Measurements from ENCODE around the gene ARHGAP22. TPM values are rescaled to one million over a fixed set of nuclear protein-coding genes. Genes with fewer than 3 reads are reported as not detected.

ARHGAP22 gene
- total RNA-seq, 1 donor from 2014 or later = 6.2 TPM

DNA sequence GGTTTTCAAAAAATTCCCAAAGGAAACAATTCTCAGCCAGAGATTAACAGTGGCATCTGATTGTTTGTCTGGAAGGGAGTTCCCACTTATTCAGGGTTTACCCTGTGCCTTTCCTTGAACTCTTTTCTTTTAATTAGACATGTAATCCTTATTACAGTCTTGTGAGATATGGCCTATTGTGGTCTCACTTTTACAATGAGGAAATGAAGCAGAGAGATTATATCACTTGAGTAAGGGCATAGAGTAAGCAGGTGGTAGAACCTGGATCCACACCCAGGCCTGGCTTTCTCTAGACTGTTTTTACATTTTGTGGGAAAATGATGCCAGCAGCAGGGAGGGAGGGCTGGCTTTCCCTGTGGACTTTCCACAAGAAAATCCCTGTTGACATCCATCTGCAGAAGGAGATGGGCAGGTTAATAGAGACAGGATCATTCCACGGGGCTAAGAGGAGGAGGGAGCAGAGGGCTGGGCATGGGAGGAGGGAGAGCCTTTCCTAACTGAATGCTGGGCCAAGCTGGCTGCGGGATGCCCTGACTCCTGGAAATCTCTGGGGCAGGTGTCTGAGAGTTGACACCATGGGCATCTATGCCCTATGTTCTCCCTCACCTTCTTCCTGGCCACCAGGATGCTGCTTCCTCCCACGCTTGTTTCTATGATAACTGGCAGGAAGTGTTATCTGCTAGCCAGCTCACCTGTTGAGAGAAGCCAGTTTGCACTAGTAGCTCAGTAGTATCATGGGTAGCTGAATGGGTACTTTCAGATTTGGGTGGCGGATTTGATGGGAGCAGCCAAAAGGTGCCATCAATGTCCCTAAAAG lies 28.7 kb upstream of the ARHGAP22 start:
- TF ChIP-seq CTCF (IDR thresholded peaks at IDR 0.05; ENCODE audit: insufficient read depth, low read depth, low read length) (no peak), EZH2 (IDR thresholded peaks at IDR 0.05; ENCODE audit: insufficient read depth, low read length) (no peak)
- Mint-ChIP-seq H3K27ac (ENCODE audit: unreplicated experiment) (no peak overlapping the region), H3K4me1 (ENCODE audit: low read depth, unreplicated experiment) (peaks cover 4% of the 10 kb centered on the region), H3K27me3 (ENCODE audit: low read depth, unreplicated experiment) (peaks cover 34% of the 10 kb centered on the region), H3K9me3 (ENCODE audit: unreplicated experiment) (peaks cover 7% of the 10 kb centered on the region), H3K36me3 (ENCODE audit: low read depth, unreplicated experiment) (no peaks in the 10 kb centered on the region), H3K4me3 (ENCODE audit: unreplicated experiment) (no peak overlapping the region)
- Histone ChIP-seq H3K79me2 (ENCODE audit: insufficient read depth, low read length) (no peaks in the 10 kb centered on the region), H3K4me3 (ENCODE audit: insufficient read depth, low read depth, low read length) (no peak overlapping the region), H2AFZ (ENCODE audit: low read depth, low read length) (no peak overlapping the region), H3K27ac (ENCODE audit: low read depth, low read length) (no peak overlapping the region), H3K4me1 (ENCODE audit: insufficient read depth, low read length) (peaks cover 6% of the 10 kb centered on the region), H3K9ac (ENCODE audit: low read length) (no peak overlapping the region), H3K4me2 (ENCODE audit: low read length) (peak overlapping the region; percentile 31), H3K9me3 (ENCODE audit: insufficient read depth, low read depth, low read length) (no peaks in the 10 kb centered on the region), H4K20me1 (ENCODE audit: insufficient read depth, low read length) (no peaks in the 10 kb centered on the region), H3K27me3 (ENCODE audit: insufficient read depth, low read length) (no peaks in the 10 kb centered on the region), H3K36me3 (ENCODE audit: insufficient read depth, low read length) (no peaks in the 10 kb centered on the region)
- DNase-seq (ENCODE audit: low read depth) (no peak), FAIRE-seq (no peak)

- Mint-ChIP-seq H3K4me1 (ENCODE audit: low read depth, unreplicated experiment) (peaks cover 4% of the 10 kb centered on the region), H3K9me3 (ENCODE audit: unreplicated experiment) (peaks cover 4% of the 10 kb centered on the region), H3K27me3 (ENCODE audit: low read depth, unreplicated experiment) (peaks cover 29% of the 10 kb centered on the region), H3K36me3 (ENCODE audit: low read depth, unreplicated experiment) (no peaks in the 10 kb centered on the region), H3K4me3 (ENCODE audit: unreplicated experiment) (no peak overlapping the region), H3K27ac (ENCODE audit: unreplicated experiment) (no peak overlapping the region)
- no peak overlapping the region for H3K4me2 ChIP-seq (ENCODE audit: low read length)
- H3K27me3 ChIP-seq (ENCODE audit: insufficient read depth, low read length) = no peaks in the 10 kb centered on the region
- H2AFZ ChIP-seq (ENCODE audit: low read depth, low read length) = no peak overlapping the region
- no peaks in the 10 kb centered on the region for H3K79me2 ChIP-seq (ENCODE audit: insufficient read depth, low read length)
- H4K20me1 ChIP-seq (ENCODE audit: insufficient read depth, low read length) = no peaks in the 10 kb centered on the region
- H3K9ac ChIP-seq (ENCODE audit: low read length) = no peak overlapping the region
- H3K4me3 ChIP-seq (ENCODE audit: insufficient read depth, low read depth, low read length) = no peak overlapping the region
- H3K27ac ChIP-seq (ENCODE audit: low read depth, low read length) = no peak overlapping the region
- DNase-seq (ENCODE audit: low read depth) (no peak), FAIRE-seq (no peak)
- TF ChIP-seq EZH2 (IDR thresholded peaks at IDR 0.05; ENCODE audit: insufficient read depth, low read length) = no peak
- no peak for TF ChIP-seq CTCF (IDR thresholded peaks at IDR 0.05; ENCODE audit: insufficient read depth, low read depth, low read length)
- H3K4me1 ChIP-seq (ENCODE audit: insufficient read depth, low read length) = peaks cover 6% of the 10 kb centered on the region
- H3K9me3 ChIP-seq (ENCODE audit: insufficient read depth, low read depth, low read length) = no peaks in the 10 kb centered on the region
- H3K36me3 ChIP-seq (ENCODE audit: insufficient read depth, low read length) = no peaks in the 10 kb centered on the region
These were observed 27.3 kb upstream of the ARHGAP22 start for GRCh38 chr10:48632166-48632565.

DNA sequence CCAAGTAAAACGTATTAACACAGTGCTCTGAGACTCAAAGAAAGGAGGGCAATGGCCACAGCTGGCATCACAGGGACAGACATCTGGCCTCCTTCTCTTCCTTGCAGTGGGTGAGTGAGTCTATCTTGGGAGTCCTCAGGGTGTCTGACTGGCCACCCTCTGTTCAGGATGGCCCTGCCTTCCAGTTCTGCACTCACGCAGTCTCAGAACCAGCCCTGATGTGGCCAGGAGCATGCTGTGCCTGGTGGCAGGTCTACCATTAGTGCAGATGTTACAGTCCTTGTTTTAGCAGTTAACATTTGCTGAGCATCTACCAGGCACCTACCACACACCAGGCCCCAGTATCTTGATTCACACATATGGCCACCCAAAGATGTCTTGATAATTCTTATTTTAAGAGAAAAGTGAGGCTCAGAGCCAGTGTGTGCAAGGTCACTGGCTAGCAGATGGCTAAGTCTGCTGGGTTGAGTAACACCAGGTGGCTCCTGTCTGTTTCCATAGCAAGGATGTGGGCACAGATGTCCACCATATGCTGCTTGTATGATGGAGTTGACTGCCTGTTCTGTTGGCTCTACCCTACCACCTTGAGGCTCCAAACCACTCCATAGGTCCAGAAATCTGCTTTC lies 23.2 kb upstream of the ARHGAP22 start:
- Histone ChIP-seq H3K4me3 (ENCODE audit: insufficient read depth, low read depth, low read length) (no peak overlapping the region), H2AFZ (ENCODE audit: low read depth, low read length) (no peak overlapping the region), H4K20me1 (ENCODE audit: insufficient read depth, low read length) (no peaks in the 10 kb centered on the region), H3K9ac (ENCODE audit: low read length) (no peak overlapping the region), H3K4me1 (ENCODE audit: insufficient read depth, low read length) (peaks cover 17% of the 10 kb centered on the region), H3K9me3 (ENCODE audit: insufficient read depth, low read depth, low read length) (no peaks in the 10 kb centered on the region), H3K4me2 (ENCODE audit: low read length) (no peak overlapping the region), H3K27ac (ENCODE audit: low read depth, low read length) (no peak overlapping the region), H3K27me3 (ENCODE audit: insufficient read depth, low read length) (no peaks in the 10 kb centered on the region), H3K36me3 (ENCODE audit: insufficient read depth, low read length) (no peaks in the 10 kb centered on the region), H3K79me2 (ENCODE audit: insufficient read depth, low read length) (no peaks in the 10 kb centered on the region)
- TF ChIP-seq CTCF (IDR thresholded peaks at IDR 0.05; ENCODE audit: insufficient read depth, low read depth, low read length) (no peak), EZH2 (IDR thresholded peaks at IDR 0.05; ENCODE audit: insufficient read depth, low read length) (no peak)
- H3K9me3 Mint-ChIP-seq (ENCODE audit: unreplicated experiment) = peaks cover 4% of the 10 kb centered on the region
- H3K4me3 Mint-ChIP-seq (ENCODE audit: unreplicated experiment) = no peak overlapping the region
- no peaks in the 10 kb centered on the region for H3K4me1 Mint-ChIP-seq (ENCODE audit: low read depth, unreplicated experiment)
- H3K27ac Mint-ChIP-seq (ENCODE audit: unreplicated experiment) = no peak overlapping the region
- FAIRE-seq (no peak), DNase-seq (ENCODE audit: low read depth) (no peak)
- H3K36me3 Mint-ChIP-seq (ENCODE audit: low read depth, unreplicated experiment) = no peaks in the 10 kb centered on the region
- peaks cover 27% of the 10 kb centered on the region for H3K27me3 Mint-ChIP-seq (ENCODE audit: low read depth, unreplicated experiment)

Measured in astrocyte (in vitro differentiated cells and primary cell).